Measurements from ENCODE around the gene TTLL3. TPM values are rescaled to one million over a fixed set of nuclear protein-coding genes. Genes with fewer than 3 reads are reported as not detected.

TTLL3 gene
- total and polyA plus RNA-seq, 2 donors (not counting 3 experiments of a cell fraction or from before 2014, with no cell fraction given): 43.5 to 65.2 TPM

GRCh38 chr3:9825451-9826040 lies 15.5 kb downstream of the TTLL3 start:
- TF ChIP-seq POLR2A (IDR thresholded peaks at IDR 0.05; ENCODE audit: low read depth, low read length): no peak
- no peak for TF ChIP-seq JUN (IDR thresholded peaks at IDR 0.05; ENCODE audit: borderline replicate concordance, insufficient read depth, insufficient read length, low read depth)
- BruUV-seq (replicated peaks): no TSS peak
- no peak overlapping the region for H3K4me2 ChIP-seq (ENCODE audit: insufficient read depth, low read length)
- DNase-seq (ENCODE audit: low read depth, low spot score): no peak
- ChIA-PET CTCF (interaction anchor here (1.1 to 1.7 kb wide), 2 partner anchors 17 to 121 kb away, joined by 3 to 4 read pairs; no protein-coding TSS in a partner anchor), POLR2A (no interaction called here)
- H3K27me3 ChIP-seq (ENCODE audit: control insufficient read depth in 2 of 2, insufficient read depth in 2 of 2, low read length in 2 of 2): no peaks in the 10 kb centered on the region
- H3K9ac ChIP-seq (replicated peaks; ENCODE audit: extremely low read depth, insufficient read depth, low read length): no peak overlapping the region
- no peaks in the 10 kb centered on the region for H3K79me2 ChIP-seq (ENCODE audit: control insufficient read depth, insufficient read depth, low read length)
- no peak overlapping the region for H3K27ac ChIP-seq (ENCODE audit: insufficient read depth, low read depth, low read length)
- H3K36me3 ChIP-seq (ENCODE audit: control insufficient read depth in 2 of 2, extremely low read depth in 1 of 2, insufficient read depth in 2 of 2, low read length in 2 of 2): peaks cover 0 to 7% of the 10 kb centered on the region in 2 experiments
- H3K9me1 ChIP-seq (replicated peaks; ENCODE audit: control insufficient read depth, extremely low read depth, insufficient read depth, low read length): no peaks in the 10 kb centered on the region
- no peaks in the 10 kb centered on the region for H4K20me1 ChIP-seq (replicated peaks; ENCODE audit: control insufficient read depth, extremely low read depth, insufficient read depth, low read length)
- no peak overlapping the region for H2AFZ ChIP-seq (ENCODE audit: low read depth, low read length)
- no peaks in the 10 kb centered on the region for H3K4me1 ChIP-seq (ENCODE audit: control insufficient read depth, extremely low read depth, insufficient read depth, low read length)
- intact Hi-C loops (cut with micrococcal nuclease): no loop called here
- no peaks in the 10 kb centered on the region for H3K9me3 ChIP-seq (replicated peaks; ENCODE audit: control insufficient read depth, insufficient read depth, low read length)
- H3K4me3 ChIP-seq (replicated peaks in 1 of 3; ENCODE audit: insufficient read depth in 1 of 3, low read depth in 1 of 3, low read length in 3 of 3): no peak overlapping the region
- dilution Hi-C loops (cut with MboI; ENCODE audit: extremely low pct_ligation_motif_present, low sequenced_read_pairs): no loop called here
- no peak for FAIRE-seq

GRCh38 chr3:9826815-9827573 lies 16.9 kb downstream of the TTLL3 start:
- Histone ChIP-seq H3K36me3 (ENCODE audit: control insufficient read depth in 2 of 2, extremely low read depth in 1 of 2, insufficient read depth in 2 of 2, low read length in 2 of 2) (peaks cover 0 to 7% of the 10 kb centered on the region in 2 experiments), H3K4me2 (ENCODE audit: insufficient read depth, low read length) (no peak overlapping the region), H3K4me3 (replicated peaks in 1 of 3; ENCODE audit: insufficient read depth in 1 of 3, low read depth in 1 of 3, low read length in 3 of 3) (no peak overlapping the region), H3K79me2 (ENCODE audit: control insufficient read depth, insufficient read depth, low read length) (no peaks in the 10 kb centered on the region), H3K9ac (replicated peaks; ENCODE audit: extremely low read depth, insufficient read depth, low read length) (no peak overlapping the region), H3K9me3 (replicated peaks; ENCODE audit: control insufficient read depth, insufficient read depth, low read length) (no peaks in the 10 kb centered on the region), H2AFZ (ENCODE audit: low read depth, low read length) (no peak overlapping the region), H3K4me1 (ENCODE audit: control insufficient read depth, extremely low read depth, insufficient read depth, low read length) (no peaks in the 10 kb centered on the region), H3K27ac (ENCODE audit: insufficient read depth, low read depth, low read length) (no peak overlapping the region), H3K27me3 (ENCODE audit: control insufficient read depth in 2 of 2, insufficient read depth in 2 of 2, low read length in 2 of 2) (no peaks in the 10 kb centered on the region), H3K9me1 (replicated peaks; ENCODE audit: control insufficient read depth, extremely low read depth, insufficient read depth, low read length) (no peaks in the 10 kb centered on the region), H4K20me1 (replicated peaks; ENCODE audit: control insufficient read depth, extremely low read depth, insufficient read depth, low read length) (no peaks in the 10 kb centered on the region)
- ChIA-PET POLR2A (no interaction called here), CTCF (interaction anchor here (0.7 to 2.2 kb wide), 6 partner anchors 11 to 161 kb away, joined by 3 to 8 read pairs (median 4); no protein-coding TSS in a partner anchor)
- FAIRE-seq (peak; percentile 73), DNase-seq (ENCODE audit: low read depth, low spot score) (no peak)
- TF ChIP-seq CTCF (IDR thresholded peaks at IDR 0.05; ENCODE audit: extremely low read depth in 1 of 2, insufficient read depth in 1 of 2, low read depth in 1 of 2, low read length in 2 of 2) (peak; percentile 16 to 30), POLR2A (IDR thresholded peaks at IDR 0.05; ENCODE audit: low read depth, low read length) (no peak)
- dilution Hi-C loops (cut with MboI; ENCODE audit: extremely low pct_ligation_motif_present, low sequenced_read_pairs): no loop called here
- intact Hi-C loops (cut with micrococcal nuclease): no loop called here
- no TSS peak for BruUV-seq (replicated peaks)

All from endothelial cell of umbilical vein (primary cell).